DMS114 treated with DMSO at 0.1 percent for 48 hours (cell line): ENCODE data around the gene SLC39A9.
"Not testable (repeated sequence)": the region's sequence is repeated elsewhere in the genome, so short reads cannot be mapped to it uniquely, and the experiment has no call there.

Source experiments
- DNase-seq: peaks from one replicate; lab custom pipeline; 2025; ENCODE audit not compliant: unreplicated experiment; lab: John Stamatoyannopoulos, UW

SLC39A9 gene

DNA sequence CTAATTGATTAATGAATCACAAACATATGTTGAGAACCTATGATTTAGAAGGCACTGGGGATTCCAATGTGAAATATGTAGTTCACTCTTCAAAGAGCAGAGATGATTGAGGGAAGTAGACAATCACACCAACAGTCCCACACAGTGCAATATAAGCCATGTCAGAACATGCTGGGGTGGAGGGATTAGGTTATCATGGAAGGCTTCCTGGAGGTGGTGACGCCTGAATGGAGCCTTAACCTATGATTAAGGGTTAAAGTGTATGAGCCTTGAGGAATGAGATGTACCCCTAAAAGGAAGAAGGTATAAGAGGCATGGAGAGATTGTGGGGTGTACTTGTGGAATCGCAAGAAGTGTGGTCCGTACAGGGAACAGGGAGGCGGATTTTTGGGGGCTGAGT, 31.7 kb upstream of the SLC39A9 start:
- DNase-seq, result no peak

DNA sequence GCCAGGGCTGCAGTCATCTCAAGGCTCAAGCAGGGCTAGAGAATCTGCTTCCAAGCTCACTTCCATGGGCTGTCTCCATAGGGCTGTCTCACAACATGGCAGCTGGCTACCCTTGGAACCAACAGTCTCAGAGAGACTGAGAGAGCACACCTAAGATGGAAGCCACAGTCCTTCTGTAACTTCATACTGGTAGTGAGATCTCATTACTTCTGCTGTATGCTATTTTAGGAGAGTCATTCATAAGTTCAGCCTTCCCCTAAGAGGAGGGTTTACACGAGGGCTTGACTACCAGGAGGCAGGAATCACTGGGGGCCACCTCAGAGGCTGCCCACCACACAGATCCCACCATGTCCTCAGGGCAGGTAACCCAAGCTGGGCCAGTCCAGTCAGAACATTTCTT, 30.1 kb upstream of the SLC39A9 start:
- no peak for DNase-seq

DNA sequence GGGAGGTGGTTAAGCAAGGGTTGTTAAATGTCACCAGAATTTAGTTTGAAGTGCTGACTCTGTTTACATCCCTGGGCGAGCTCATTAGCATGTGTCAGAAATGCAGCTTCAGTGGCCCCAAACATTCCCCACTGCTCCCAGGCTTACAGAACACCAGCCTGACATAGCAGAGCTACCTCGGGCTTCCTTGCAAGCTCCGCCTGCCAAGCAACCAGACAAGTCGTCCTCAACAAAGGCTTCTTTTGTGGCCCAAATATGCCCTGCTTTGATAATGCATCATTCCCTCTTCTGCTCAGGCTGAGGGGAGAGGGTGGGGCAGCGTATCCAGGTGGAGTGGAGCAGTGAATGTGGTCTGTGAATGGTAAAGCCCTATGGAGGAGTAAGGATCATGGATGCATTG, 28.4 kb upstream of the SLC39A9 start:
- no peak for DNase-seq

DNA sequence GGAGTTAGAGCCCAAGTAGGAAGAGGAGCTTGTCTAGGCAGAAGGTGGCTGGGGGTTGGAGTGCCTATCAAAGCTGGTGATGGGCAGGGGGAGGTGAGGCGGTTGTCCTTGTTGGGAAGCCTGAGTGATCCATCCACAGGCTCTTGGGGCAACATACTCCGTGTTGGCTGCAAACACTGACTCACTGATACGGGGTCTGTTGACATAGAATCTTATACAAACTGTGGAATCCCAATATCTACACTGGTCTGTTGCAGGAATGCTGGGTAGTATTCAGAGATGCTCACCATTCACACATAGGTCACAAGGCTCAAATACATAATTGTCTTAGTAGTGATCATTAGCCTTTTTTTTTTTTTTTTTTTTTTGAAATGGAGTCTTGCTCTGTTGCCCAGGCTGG, 26.3 kb upstream of the SLC39A9 start:
- no peak for DNase-seq

DNA sequence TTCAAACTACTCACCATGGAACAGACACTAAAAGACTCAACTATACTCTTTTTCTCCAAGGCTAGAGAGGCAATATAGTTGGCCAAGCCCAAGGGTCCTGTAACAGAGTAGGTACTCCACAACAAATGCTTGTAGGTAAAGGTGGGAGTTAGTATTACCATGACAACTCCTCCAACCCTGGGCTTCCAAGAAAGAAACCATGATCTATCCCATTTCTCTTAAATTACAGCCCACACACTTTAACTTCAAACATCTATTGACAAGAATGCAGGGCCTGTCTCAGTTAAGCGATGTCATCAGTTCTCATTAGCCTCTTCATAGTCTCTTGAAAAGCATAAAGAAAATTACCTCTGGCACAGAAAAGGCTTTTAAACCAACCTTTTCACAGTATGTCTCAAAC, 25.4 kb upstream of the SLC39A9 start:
- DNase-seq, result no peak

DNA sequence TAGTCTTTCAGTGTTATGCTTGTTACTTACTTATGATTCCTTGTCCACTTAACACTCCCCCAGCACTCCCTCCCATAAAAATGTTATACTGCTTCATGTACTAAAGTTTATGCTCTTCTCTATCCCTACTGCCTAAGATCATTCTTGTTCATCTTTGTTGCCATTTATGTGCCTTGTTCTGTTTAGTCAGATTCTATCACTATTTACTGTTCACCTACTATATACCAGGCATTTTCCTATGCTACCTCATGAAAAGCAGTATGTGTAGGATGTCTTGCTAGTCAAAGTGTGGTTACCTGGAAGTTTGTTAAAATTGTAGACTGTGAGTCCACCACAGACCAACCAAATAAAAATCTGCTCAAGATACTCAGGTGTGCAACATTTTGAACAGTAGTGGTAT, 24.3 kb upstream of the SLC39A9 start:
- no peak for DNase-seq

DNA sequence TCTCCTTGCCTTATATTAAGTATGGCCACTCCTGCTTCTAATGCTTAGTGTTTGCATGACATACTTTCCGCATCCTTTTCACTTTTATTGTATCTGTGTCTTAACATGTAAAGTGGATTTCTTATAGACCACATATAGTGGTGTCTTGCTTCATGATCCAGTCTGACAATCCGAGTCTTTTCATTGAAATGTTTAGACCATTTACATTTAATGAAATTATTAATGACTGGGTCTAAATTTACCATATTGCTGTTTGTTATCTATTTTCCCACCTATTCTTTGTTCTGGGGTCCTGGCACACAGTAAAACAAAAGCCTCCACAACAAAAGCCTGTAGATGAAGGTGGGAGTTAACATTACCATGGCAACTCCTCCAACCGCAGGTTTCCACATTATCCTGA, 23.3 kb upstream of the SLC39A9 start:
- no peak for DNase-seq

DNA sequence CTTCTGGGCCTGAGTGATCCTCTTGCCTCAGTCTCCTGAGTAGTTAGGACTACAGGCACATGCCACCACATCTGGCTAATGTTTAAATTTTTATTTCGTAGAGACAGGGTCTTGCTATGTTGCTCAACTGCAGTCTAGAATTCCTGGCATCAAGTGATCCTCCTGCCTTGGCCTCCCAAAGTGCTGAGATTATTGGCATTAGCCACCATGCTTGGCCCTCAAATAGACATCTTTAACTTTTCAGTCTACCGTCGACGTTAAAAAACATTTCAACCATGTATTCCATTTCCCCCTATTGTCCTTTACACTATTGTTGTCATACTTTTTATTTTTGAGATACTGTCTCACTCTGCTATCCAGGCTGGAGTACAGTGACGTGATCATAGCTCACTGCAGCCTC, 22.8 kb upstream of the SLC39A9 start:
- no peak for DNase-seq

DNA sequence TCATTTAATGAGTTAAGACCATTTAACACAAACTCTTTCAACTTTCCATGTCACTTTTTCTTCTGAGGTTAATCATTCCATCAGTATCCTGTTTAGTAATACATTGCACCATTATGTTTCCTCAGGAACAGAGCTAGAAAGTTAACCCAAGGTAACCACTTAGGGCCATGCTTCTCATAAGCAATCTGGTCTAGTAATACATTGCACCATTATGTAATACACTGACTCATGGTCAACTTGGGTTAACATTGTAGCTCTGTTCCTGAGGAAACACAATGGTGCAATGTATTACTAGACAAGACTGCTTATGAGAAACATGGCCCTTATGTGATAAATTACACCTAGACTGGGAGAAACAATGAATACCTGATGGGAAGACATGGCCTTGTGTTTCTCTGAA, 22.1 kb upstream of the SLC39A9 start:
- DNase-seq, result no peak

DNA sequence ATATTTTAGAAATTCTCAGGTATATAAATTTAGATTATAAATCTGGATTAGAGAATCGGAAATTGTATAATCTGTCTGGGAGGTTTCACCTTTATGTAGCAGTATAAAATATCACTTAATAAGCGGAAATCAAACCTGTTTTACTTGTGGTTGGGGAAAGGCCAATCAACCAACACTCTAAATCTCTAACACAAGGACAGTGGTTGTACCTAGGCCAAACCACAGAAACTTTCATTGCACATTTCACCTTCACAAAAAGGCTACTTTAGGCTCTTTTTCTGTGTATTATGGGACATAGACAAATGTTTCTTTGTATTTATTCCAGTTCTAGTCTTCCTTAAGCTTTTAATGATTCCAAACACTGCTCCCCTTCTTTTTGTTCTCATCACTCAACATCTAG, 20.2 kb upstream of the SLC39A9 start:
- DNase-seq, result no peak

DNA sequence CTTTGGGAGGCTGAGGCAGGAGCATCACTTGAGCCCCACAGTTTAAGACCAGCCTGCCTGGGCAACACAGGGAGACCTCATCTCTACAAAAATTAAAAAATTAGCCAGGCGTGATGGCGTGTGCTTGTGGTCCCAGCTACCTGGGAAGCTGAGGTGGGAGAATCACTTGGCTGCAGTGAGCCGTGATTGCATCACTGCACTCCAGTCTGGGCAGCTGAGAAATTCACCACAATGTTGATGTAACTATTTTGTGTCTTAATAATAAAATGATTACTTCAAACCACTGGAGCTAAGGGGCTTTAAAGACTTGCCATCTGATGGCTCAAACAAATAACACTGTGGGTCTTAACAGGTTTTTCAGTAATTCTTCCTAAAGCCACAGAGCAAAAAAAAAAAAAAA, 11.2 kb upstream of the SLC39A9 start:
- no peak for DNase-seq

DNA sequence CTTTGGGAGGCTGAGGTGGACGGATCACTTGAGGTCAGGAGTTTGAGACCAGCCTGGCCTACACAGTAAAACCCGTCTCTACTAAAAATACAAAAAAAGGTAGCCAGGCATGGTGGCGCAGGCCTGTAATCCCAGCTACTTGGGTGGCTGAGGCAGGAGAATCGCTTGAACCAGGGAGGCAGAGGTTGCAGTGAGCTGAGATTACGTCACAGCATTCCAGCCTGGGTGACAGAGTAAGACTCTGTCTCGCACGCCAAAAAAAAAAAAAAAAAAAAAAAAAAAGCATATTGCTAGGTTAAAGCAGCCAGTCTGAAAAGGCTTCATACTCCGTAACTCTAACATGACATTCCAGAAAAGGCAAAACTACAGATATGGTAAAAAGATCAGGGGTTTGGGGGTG, 7.1 kb upstream of the SLC39A9 start:
- DNase-seq, result not testable (repeated sequence)

DNA sequence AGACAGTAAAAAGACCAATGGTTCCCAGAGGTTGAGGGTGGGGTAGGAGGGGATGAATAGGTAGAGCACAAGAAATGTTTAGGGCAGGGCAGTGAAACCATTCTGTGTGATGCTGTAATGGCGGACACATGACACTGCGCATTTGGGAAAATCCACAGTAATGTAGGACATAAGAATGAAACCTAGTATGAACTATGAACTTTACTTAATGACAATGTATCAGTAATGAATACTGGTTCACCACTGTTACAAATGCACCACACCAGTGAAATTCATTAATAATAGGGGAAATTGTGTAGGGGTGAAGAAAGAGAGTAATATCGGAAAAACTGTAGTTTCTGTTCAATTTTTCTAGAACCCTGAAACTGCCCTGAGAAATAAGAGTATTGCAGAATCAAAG, 6.0 kb upstream of the SLC39A9 start:
- no peak for DNase-seq

DNA sequence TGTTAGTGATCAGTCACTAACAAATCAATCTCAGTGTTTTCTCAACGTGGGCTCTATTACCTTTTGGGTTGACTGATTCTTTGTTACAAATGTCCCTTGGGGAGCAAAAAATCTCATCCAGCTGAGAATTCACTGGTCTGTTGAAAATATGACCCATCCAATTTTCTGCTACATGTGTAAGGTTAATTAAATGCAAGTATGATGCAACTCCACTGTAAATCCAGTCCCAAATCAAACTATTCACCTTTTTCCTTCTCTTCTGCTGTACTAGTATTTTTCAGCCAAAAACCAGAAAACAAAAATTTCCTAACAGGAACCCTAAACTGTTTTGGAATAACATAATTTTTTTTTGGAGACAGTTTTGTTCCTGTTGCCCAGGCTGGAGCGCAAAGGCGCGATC, 2.6 kb upstream of the SLC39A9 start:
- DNase-seq, result no peak

DNA sequence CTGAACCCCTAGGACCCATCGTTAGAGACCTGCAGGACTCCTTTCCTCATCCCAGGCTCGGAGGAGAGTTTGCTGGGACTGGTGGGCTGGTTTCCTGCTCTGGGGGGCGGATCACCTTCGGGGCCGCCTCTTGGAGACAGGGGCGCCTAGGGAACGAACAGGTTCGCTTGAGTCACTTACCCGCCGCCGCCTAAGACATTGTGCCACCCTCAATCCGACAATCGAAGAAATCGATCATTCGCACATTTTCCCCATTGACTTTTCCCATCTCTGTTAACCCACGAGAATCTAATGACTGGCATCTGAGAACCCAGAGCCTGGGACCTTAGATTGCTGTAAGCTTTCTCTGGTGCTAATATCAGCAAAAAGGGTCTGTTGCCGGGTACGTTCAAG, 322 bp downstream of the SLC39A9 start:
- DNase-seq, result no peak

DNA sequence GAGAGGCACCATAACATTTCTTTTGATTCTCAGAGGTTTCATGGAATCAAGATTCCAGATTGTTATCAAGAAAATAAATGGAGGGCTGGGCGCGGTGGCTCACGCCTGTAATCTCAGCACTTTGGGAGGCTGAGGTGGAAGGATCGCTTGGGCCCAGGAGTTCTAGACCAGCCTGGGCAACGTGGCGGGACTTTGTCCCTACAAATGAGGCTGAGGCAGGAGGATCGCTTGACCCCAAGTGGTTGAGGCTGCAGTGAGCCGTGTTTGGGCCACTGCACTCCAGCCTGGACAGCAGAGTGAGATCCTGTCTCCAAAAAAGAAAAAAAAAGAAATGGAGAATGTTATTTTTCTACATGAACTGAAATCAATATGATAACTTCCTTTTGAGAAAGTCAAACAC, 1.3 kb downstream of the SLC39A9 start:
- no peak for DNase-seq

DNA sequence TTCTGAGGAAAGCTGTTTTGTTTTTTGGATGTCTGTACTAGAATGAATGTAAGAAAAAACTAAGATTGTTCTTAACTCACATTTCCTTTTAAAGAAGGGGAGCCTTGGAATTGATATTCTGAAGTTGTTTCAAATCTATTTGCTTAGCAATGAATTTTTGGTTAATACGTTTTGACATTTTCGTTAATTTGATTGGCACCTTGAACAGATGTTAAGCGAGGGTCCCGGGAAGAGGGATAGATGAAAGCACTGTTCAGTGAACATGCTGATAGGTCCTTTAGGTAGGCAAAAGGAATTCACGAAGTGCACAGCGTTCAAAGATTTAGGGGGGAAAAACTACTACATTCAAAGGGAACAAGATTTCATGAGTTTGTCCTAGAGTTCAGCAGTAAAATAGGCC, 1.7 kb downstream of the SLC39A9 start:
- DNase-seq, result no peak

DNA sequence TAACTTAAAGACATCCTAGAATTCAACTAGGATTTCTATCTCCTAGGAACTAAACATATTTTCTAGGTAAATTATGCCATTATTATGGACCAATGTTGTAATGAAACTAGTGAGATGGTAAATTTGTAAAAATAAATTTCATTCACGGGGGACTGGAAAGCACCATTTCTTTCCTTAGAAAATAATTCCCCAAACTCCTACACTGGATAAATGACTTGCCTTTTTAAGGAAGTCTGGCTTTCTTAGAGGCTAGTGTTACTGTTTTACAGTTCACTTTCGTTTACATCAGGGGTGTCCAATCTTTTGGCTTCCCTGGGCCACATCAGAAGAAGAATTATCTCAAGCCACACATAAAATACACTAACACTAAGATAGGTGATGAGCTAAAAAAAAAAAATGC, 3.3 kb downstream of the SLC39A9 start:
- DNase-seq, result no peak

DNA sequence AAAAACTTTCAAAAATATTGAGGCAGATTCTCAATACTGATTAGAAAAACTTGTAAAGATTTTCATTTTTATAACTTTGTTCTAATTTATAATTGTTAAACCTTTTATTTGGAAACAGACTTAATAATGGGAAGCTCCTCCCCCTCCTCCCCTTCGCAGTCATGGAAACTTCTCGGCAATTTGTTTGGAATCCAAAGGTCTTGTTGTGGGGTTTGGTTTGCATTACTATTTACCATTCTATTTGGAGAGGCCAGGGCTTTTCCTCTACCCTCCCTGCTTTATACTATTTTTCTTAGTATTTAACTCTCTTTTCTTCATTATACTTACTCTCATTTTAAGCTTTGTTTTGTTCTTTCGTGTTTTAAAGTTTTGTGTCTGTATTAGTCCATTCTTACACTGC, 6.0 kb downstream of the SLC39A9 start:
- DNase-seq, result no peak

DNA sequence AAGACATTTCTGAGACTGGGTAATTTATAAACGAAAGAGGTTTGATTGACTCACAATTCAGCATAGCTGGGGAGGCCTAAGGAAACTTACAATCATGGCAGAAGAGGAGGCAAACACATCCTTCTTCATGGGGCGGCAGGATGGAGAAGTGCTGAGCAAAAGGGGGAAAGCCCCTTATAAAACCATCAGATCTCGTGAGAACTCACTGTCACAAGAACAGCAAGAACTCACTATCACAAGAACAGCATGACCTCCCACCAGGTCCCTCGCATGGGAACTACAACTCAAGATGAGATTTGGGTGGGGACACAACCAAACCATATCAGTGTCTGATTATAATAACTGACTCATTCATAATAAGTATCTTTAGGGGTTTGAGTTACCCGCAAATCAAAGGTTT, 6.4 kb downstream of the SLC39A9 start:
- DNase-seq, result no peak

DNA sequence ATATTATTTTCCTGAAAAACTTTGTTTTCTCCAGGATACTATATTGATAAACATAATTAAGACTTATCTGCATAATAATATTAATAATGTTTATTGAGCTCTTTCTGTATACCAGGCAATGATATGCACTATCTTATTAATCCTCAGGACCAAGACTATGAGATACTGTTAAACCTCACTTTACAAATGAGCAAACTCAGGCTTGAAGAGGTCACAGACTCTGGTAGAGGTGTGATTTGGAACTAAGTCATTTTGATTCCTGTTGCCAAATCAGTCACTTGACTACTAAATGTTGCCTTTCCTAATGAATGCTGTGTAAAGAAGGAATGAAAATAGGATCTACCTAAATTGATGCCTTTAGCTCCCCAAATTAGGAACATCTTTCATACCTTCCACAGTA, 7.3 kb downstream of the SLC39A9 start:
- no peak for DNase-seq

DNA sequence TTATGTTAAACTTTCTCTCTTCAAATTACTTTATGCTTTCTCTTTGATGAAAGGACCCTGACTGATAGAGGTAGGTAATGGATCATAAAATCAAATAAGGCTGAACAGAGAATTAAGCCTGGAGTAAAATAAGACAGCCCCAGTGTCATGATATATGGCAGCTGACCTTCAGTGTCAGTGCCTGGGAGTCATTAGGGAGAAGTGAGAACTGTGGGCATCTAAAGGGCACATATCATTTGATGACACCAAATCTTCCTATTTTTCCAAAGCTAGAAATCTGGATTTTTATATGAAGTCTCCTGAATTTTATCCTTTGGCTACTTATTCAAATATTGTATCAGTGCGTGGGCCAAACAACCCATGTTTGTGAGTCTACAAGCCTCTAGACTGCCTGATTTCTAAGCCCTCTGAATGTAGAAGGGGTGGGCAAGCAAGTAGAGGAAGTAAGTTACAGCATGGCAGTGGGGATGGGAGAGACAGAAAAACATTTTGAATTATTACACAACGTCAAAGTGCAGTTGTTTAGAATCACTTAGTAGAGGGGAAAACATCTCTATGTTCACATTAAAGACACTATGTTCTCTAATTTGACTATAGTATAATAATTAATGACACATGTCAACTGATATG, 10.0 kb downstream of the SLC39A9 start:
- DNase-seq, result no peak

DNA sequence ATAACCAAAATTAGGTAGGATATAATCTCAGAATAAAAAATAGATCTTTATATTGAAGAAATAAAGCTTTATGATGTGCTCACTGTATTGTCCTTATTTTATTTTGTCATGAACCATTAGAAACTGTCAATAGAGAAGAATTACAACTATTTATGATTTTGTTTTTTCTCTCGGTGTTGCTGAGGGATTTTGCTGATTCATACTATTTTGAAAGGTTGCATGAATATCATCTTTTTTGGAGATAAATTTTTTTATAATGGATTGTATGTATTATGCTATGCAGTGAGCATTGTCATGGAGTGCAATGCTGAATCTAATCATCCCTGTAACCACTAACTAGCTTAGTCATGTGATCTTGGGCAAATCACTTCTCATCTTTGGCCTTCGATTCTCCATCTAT, 15.0 kb downstream of the SLC39A9 start:
- DNase-seq, result no peak

DNA sequence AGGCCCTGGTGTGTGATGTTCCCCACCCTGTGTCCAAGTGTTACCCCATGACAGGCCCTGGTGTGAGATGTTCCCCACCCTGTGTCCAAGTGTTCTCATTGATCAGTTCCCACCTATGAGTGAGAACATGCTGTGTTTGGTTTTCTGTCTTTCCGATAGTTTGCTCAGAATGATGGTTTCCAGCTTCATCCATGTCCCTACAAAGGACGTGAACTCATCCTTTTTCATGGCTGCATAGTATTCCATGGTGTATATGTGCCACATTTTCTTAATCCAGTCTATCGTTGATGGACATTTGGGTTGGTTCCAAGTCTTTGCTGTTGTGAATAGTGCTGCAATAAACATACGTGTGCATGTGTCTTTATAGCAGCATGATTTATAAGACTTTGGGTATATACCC, 17.6 kb downstream of the SLC39A9 start:
- not testable (repeated sequence) for DNase-seq
